Ascending aorta (tissue), 2 donors: Measurements from ENCODE around the gene CREB5. TPM values are rescaled to one million over a fixed set of nuclear protein-coding genes. Genes with fewer than 3 reads are reported as not detected.

Experiments
- DNase-seq, 2 donors: peaks; one replicate each; pipeline ENCODE4 v3.0.0-alpha.2; 2019; ENCODE audit warnings: low spot score in 2 of 2
- H3K27ac ChIP-seq, 2 donors: fragments of 200-600 bp; sonication (generic); one replicate each; pipeline ENCODE4 v1.5.1; 2016 to 2017; ENCODE audit warnings: mild to moderate bottlenecking in 1 of 2
- H3K27me3 ChIP-seq: fragments of 200-600 bp; sonication (generic); one replicate; pipeline ENCODE4 v1.5.1; 2017
- H3K36me3 ChIP-seq, 2 donors: fragments of 200-600 bp; sonication (generic); one replicate each; pipeline ENCODE4 v1.5.1; 2016
- H3K4me1 ChIP-seq, 2 donors: fragments of 200-600 bp; sonication (generic); one replicate each; pipeline ENCODE4 v1.5.1; 2016 to 2017; ENCODE audit warnings: mild to moderate bottlenecking in 1 of 2
- H3K4me3 ChIP-seq, 2 donors: fragments of 200-600 bp; sonication (generic); one replicate each; pipeline ENCODE4 v1.5.1; 2016 to 2017; ENCODE audit warnings: mild to moderate bottlenecking in 1 of 2
- H3K9me3 ChIP-seq, 2 donors: fragments of 200-600 bp; sonication (generic); one replicate each; pipeline ENCODE4 v1.5.1; 2016
- intact Hi-C: fragments of 100-400 bp; cut with DNase I; formaldehyde crosslinking; loops from one replicate; pipeline ENCODE4 v1.15.1; 2023
- total RNA-seq: library from RNA; depleted of rRNA; stranded (reverse); fragments of >200 nt; gene quantifications from one replicate; pipeline ENCODE4 v1.1.0, GENCODE V29; 2016
- TF ChIP-seq, protein P1 (sequence below), 3 experiments: fragments of 200-600 bp in 2 of 3; fragments of 450-650 bp in 1 of 3; sonication (generic) in 2 of 3; IDR thresholded peaks; one replicate each; pipeline ENCODE4 v1.5.1; 2016 to 2019; ENCODE audit warnings: antibody characterized with exemption in 3 of 3, mild to moderate bottlenecking in 1 of 3, moderate library complexity in 1 of 3

The CREB5 gene
- total RNA-seq, 1 donor from 2014 or later = 143 TPM

DNA sequence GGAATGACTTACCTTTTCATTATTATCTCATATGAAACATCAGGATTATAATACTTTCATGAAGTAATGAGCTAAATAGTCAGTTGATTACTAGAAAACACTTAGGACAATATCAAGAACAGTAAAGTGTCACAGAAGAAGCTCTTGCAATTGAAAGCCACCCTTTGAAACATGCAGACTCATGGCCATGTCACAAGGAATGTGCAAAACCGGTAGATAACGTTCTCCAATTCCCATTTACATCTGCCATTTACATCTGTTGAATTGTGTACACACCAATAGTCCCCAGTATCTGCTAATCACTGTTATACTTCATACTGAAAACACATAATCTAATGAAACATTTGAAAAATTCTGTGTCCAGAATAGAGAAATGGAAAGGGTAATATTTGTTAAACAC lies 237.5 kb downstream of the CREB5 start:
- no peaks in the 10 kb centered on the region for H3K36me3 ChIP-seq
- H3K27me3 ChIP-seq = no peaks in the 10 kb centered on the region
- intact Hi-C loops = no loop called here
- no peak for DNase-seq
- no peaks in the 10 kb centered on the region for H3K9me3 ChIP-seq
- no peak overlapping the region for H3K4me3 ChIP-seq
- TF ChIP-seq, protein P1, sequence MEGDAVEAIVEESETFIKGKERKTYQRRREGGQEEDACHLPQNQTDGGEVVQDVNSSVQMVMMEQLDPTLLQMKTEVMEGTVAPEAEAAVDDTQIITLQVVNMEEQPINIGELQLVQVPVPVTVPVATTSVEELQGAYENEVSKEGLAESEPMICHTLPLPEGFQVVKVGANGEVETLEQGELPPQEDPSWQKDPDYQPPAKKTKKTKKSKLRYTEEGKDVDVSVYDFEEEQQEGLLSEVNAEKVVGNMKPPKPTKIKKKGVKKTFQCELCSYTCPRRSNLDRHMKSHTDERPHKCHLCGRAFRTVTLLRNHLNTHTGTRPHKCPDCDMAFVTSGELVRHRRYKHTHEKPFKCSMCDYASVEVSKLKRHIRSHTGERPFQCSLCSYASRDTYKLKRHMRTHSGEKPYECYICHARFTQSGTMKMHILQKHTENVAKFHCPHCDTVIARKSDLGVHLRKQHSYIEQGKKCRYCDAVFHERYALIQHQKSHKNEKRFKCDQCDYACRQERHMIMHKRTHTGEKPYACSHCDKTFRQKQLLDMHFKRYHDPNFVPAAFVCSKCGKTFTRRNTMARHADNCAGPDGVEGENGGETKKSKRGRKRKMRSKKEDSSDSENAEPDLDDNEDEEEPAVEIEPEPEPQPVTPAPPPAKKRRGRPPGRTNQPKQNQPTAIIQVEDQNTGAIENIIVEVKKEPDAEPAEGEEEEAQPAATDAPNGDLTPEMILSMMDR (IDR thresholded peaks at IDR 0.05) = no peak
- no peaks in the 10 kb centered on the region for H3K4me1 ChIP-seq
- H3K27ac ChIP-seq = no peak overlapping the region

DNA sequence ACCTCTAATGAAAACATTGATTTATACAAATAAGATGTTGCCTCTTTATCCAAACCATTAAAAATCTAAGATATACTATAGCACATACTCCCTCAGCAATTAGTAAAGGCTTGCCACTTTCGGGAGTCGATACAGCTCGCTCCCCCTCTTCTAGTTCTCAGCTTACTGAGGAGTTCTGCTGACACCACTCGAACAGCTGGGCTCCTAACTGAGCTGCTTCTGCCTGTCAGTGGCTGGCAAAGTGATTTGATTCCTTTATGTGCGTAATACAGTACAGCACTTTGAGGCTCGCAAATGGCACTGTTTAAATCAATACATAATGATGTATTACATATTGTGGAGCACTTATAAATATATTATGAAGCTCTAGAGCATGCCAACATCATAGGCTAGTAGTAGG lies 241.8 kb downstream of the CREB5 start:
- Histone ChIP-seq H3K4me1 (no peaks in the 10 kb centered on the region), H3K9me3 (no peaks in the 10 kb centered on the region), H3K27ac (no peak overlapping the region), H3K27me3 (no peaks in the 10 kb centered on the region), H3K36me3 (no peaks in the 10 kb centered on the region), H3K4me3 (no peak overlapping the region)
- TF ChIP-seq, protein P1 (IDR thresholded peaks at IDR 0.05) = no peak
- DNase-seq = no peak
- intact Hi-C loops = no loop called here

GRCh38 chr7:28656529-28656928 lies 244.2 kb downstream of the CREB5 start:
- intact Hi-C loops = no loop called here
- no peaks in the 10 kb centered on the region for H3K9me3 ChIP-seq
- TF ChIP-seq, protein P1 (IDR thresholded peaks at IDR 0.05) = no peak
- H3K4me1 ChIP-seq = no peaks in the 10 kb centered on the region
- no peaks in the 10 kb centered on the region for H3K27me3 ChIP-seq
- H3K27ac ChIP-seq = no peak overlapping the region
- H3K36me3 ChIP-seq = no peaks in the 10 kb centered on the region
- no peak overlapping the region for H3K4me3 ChIP-seq
- DNase-seq = no peak

DNA sequence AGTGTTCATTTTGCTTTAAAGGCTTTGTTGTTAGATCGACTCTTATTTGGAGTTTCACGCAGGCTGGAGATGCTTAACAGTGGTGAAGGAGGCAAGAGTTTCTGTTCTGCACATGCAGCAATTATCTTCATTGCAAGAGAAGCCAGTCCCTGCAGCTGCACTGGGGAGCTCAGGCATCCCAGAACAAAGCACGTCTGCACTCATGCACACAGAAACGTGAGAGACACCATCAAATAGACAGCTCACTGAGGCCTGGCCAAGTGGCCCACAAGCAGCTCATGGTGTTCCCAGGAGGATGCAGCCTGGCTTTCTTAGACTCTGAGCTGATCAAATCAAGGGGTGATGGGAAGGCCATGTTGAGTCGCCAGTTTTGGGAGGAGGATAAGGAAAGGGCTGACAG lies 246.1 kb downstream of the CREB5 start:
- Histone ChIP-seq H3K36me3 (no peaks in the 10 kb centered on the region), H3K4me1 (no peaks in the 10 kb centered on the region), H3K4me3 (no peak overlapping the region), H3K27ac (no peak overlapping the region), H3K27me3 (no peaks in the 10 kb centered on the region), H3K9me3 (no peaks in the 10 kb centered on the region)
- intact Hi-C loops = no loop called here
- TF ChIP-seq, protein P1 (IDR thresholded peaks at IDR 0.05) = no peak
- no peak for DNase-seq

DNA sequence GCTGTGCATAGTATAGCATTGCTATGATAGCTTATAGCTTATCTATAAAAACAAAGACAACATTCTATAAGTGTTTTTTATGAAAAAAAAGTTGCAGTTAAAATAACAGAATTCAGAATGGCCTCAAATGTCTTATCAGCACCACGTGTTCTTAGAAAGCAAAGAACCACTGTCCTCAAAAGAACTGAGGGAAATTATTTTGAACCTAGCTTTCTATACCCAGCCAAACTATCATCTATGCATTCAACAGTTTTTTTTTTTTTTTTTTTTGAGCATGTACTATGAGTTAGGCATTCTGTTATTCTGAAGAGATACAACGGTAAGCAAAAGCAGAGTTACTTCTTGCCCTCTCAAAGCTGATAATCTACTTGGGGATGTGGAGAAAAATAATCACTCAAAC lies 247.8 kb downstream of the CREB5 start:
- DNase-seq = no peak

More for the DNA sequence above, 247.8 kb downstream of the CREB5 start:
- Histone ChIP-seq H3K27ac (no peak overlapping the region), H3K9me3 (no peaks in the 10 kb centered on the region), H3K27me3 (no peaks in the 10 kb centered on the region), H3K4me3 (no peak overlapping the region), H3K36me3 (no peaks in the 10 kb centered on the region), H3K4me1 (no peaks in the 10 kb centered on the region)
- intact Hi-C loops = no loop called here
- TF ChIP-seq, protein P1 (IDR thresholded peaks at IDR 0.05) = no peak
